ENCODE measurements around the gene ISCA1.
A peak's percentile ranks its signal among the peaks of the same experiment; 100 is the strongest.
"Not testable (repeated sequence)": the region's sequence is repeated elsewhere in the genome, so short reads cannot be mapped to it uniquely, and the experiment has no call there.

Gene ISCA1

GRCh38 chr9:86303316-86303975 is 21.1 kb upstream of the ISCA1 start:
- H3K4me3 Mint-ChIP-seq: no peak overlapping the region
- no peaks in the 10 kb centered on the region for H3K9me3 Mint-ChIP-seq
- peaks cover 6% of the 10 kb centered on the region for H3K4me1 Mint-ChIP-seq
- DNase-seq (ENCODE audit: low spot score in 2 of 2) (no peak), ATAC-seq (ENCODE audit: low read depth) (no peak)
- H3K27ac Mint-ChIP-seq: peak overlapping the region; percentile 62
- H3K27me3 Mint-ChIP-seq: no peaks in the 10 kb centered on the region
- H3K36me3 Mint-ChIP-seq: peaks cover 39% of the 10 kb centered on the region

GRCh38 chr9:86301686-86302085 is 19.3 kb upstream of the ISCA1 start:
- peaks cover 6% of the 10 kb centered on the region for H3K4me1 Mint-ChIP-seq
- H3K4me3 Mint-ChIP-seq: no peak overlapping the region
- H3K27ac Mint-ChIP-seq: peak overlapping the region; percentile 68
- H3K27me3 Mint-ChIP-seq: no peaks in the 10 kb centered on the region
- no peak for DNase-seq (ENCODE audit: low spot score in 2 of 2)
- H3K9me3 Mint-ChIP-seq: no peaks in the 10 kb centered on the region
- H3K36me3 Mint-ChIP-seq: peaks cover 42% of the 10 kb centered on the region
- no peak for ATAC-seq (ENCODE audit: low read depth)

GRCh38 chr9:86300701-86301100 is 18.4 kb upstream of the ISCA1 start:
- H3K4me1 Mint-ChIP-seq: peaks cover 6% of the 10 kb centered on the region
- no peaks in the 10 kb centered on the region for H3K9me3 Mint-ChIP-seq
- H3K4me3 Mint-ChIP-seq: no peak overlapping the region
- H3K36me3 Mint-ChIP-seq: peaks cover 38% of the 10 kb centered on the region
- no peaks in the 10 kb centered on the region for H3K27me3 Mint-ChIP-seq
- ATAC-seq (ENCODE audit: low read depth) (no peak), DNase-seq (ENCODE audit: low spot score in 2 of 2) (no peak)
- peak overlapping the region; percentile 68 for H3K27ac Mint-ChIP-seq

- Mint-ChIP-seq H3K27me3 (no peaks in the 10 kb centered on the region), H3K27ac (peak overlapping the region; percentile 11), H3K36me3 (peaks cover 34% of the 10 kb centered on the region), H3K4me1 (peaks cover 6% of the 10 kb centered on the region), H3K9me3 (no peaks in the 10 kb centered on the region), H3K4me3 (no peak overlapping the region)
- no peak for DNase-seq (ENCODE audit: low spot score in 2 of 2)
- ATAC-seq (ENCODE audit: low read depth): no peak
Observed at GRCh38 chr9:86298873-86299272, 16.5 kb upstream of the ISCA1 start.

GRCh38 chr9:86290341-86290740 is 8.0 kb upstream of the ISCA1 start:
- not testable (repeated sequence) for H3K9me3 Mint-ChIP-seq; H3K4me3 Mint-ChIP-seq; H3K27ac Mint-ChIP-seq; ATAC-seq (ENCODE audit: low read depth); DNase-seq (ENCODE audit: low spot score in 2 of 2); H3K4me1 Mint-ChIP-seq; H3K36me3 Mint-ChIP-seq; H3K27me3 Mint-ChIP-seq

GRCh38 chr9:86288499-86289198 is 6.3 kb upstream of the ISCA1 start:
- H3K36me3 Mint-ChIP-seq: no peaks in the 10 kb centered on the region

GRCh38 chr9:86287013-86287412 is 4.7 kb upstream of the ISCA1 start:
- DNase-seq (ENCODE audit: low spot score in 2 of 2): no peak
- no peaks in the 10 kb centered on the region for H3K36me3 Mint-ChIP-seq
- H3K4me1 Mint-ChIP-seq: peaks cover 8% of the 10 kb centered on the region
- ATAC-seq (ENCODE audit: low read depth): no peak
- H3K27ac Mint-ChIP-seq: peak overlapping the region; percentile 73
- no peak overlapping the region for H3K4me3 Mint-ChIP-seq
- H3K9me3 Mint-ChIP-seq: no peaks in the 10 kb centered on the region
- H3K27me3 Mint-ChIP-seq: no peaks in the 10 kb centered on the region

More at GRCh38 chr9:86288499-86289198, 6.3 kb upstream of the ISCA1 start:
- Mint-ChIP-seq H3K27me3 (no peaks in the 10 kb centered on the region), H3K4me1 (peaks cover 2% of the 10 kb centered on the region), H3K9me3 (no peaks in the 10 kb centered on the region), H3K27ac (peak overlapping the region; percentile 61), H3K4me3 (no peak overlapping the region)
- ATAC-seq (ENCODE audit: low read depth): no peak
- DNase-seq (ENCODE audit: low spot score in 2 of 2): no peak

- Mint-ChIP-seq H3K9me3 (no peaks in the 10 kb centered on the region), H3K4me1 (peaks cover 10% of the 10 kb centered on the region), H3K27ac (peak overlapping the region; percentile 73), H3K27me3 (no peaks in the 10 kb centered on the region), H3K36me3 (no peaks in the 10 kb centered on the region), H3K4me3 (no peak overlapping the region)
- ATAC-seq (ENCODE audit: low read depth): no peak
- DNase-seq (ENCODE audit: low spot score in 2 of 2): no peak
Observed at GRCh38 chr9:86286278-86286677, 3.9 kb upstream of the ISCA1 start.

GRCh38 chr9:86285261-86285660 is 2.9 kb upstream of the ISCA1 start:
- Mint-ChIP-seq H3K36me3 (no peaks in the 10 kb centered on the region), H3K4me1 (peaks cover 13% of the 10 kb centered on the region), H3K27ac (peak overlapping the region; percentile 73), H3K4me3 (no peak overlapping the region), H3K27me3 (no peaks in the 10 kb centered on the region), H3K9me3 (no peaks in the 10 kb centered on the region)
- ATAC-seq (ENCODE audit: low read depth) (no peak), DNase-seq (ENCODE audit: low spot score in 2 of 2) (no peak)

- no peak for DNase-seq (ENCODE audit: low spot score in 2 of 2)
- Mint-ChIP-seq H3K9me3 (no peaks in the 10 kb centered on the region), H3K27me3 (no peaks in the 10 kb centered on the region), H3K27ac (peak overlapping the region; percentile 97), H3K36me3 (peaks cover 4% of the 10 kb centered on the region), H3K4me3 (peak overlapping the region; percentile 94), H3K4me1 (peaks cover 26% of the 10 kb centered on the region)
- ATAC-seq (ENCODE audit: low read depth): no peak
Observed at GRCh38 chr9:86282979-86283535, 719 bp upstream of the ISCA1 start.

- Mint-ChIP-seq H3K27ac (peak overlapping the region; percentile 97), H3K4me1 (peaks cover 26% of the 10 kb centered on the region), H3K4me3 (peak overlapping the region; percentile 94), H3K27me3 (no peaks in the 10 kb centered on the region), H3K36me3 (peaks cover 4% of the 10 kb centered on the region), H3K9me3 (no peaks in the 10 kb centered on the region)
- ATAC-seq (ENCODE audit: low read depth) (no peak), DNase-seq (ENCODE audit: low spot score in 2 of 2) (peak in 1 of 2 donors; percentile 77)
Observed at GRCh38 chr9:86281593-86282076, 703 bp downstream of the ISCA1 start.

GRCh38 chr9:86280580-86280979 is 1.8 kb downstream of the ISCA1 start:
- DNase-seq (ENCODE audit: low spot score in 2 of 2) (no peak), ATAC-seq (ENCODE audit: low read depth) (no peak)
- peaks cover 26% of the 10 kb centered on the region for H3K4me1 Mint-ChIP-seq
- no peaks in the 10 kb centered on the region for H3K27me3 Mint-ChIP-seq
- peak overlapping the region; percentile 29 for H3K4me3 Mint-ChIP-seq
- no peaks in the 10 kb centered on the region for H3K9me3 Mint-ChIP-seq
- peaks cover 4% of the 10 kb centered on the region for H3K36me3 Mint-ChIP-seq
- no peak overlapping the region for H3K27ac Mint-ChIP-seq

GRCh38 chr9:86279839-86280238 is 2.5 kb downstream of the ISCA1 start:
- H3K4me1 Mint-ChIP-seq: peaks cover 26% of the 10 kb centered on the region
- no peak for DNase-seq (ENCODE audit: low spot score in 2 of 2)
- ATAC-seq (ENCODE audit: low read depth): no peak
- H3K27ac Mint-ChIP-seq: no peak overlapping the region
- no peaks in the 10 kb centered on the region for H3K9me3 Mint-ChIP-seq
- H3K27me3 Mint-ChIP-seq: no peaks in the 10 kb centered on the region
- peak overlapping the region; percentile 41 for H3K4me3 Mint-ChIP-seq
- peaks cover 5% of the 10 kb centered on the region for H3K36me3 Mint-ChIP-seq

- H3K27ac Mint-ChIP-seq: no peak overlapping the region
- H3K36me3 Mint-ChIP-seq: peaks cover 15% of the 10 kb centered on the region
- DNase-seq (ENCODE audit: low spot score in 2 of 2): no peak
- no peaks in the 10 kb centered on the region for H3K9me3 Mint-ChIP-seq
- H3K4me1 Mint-ChIP-seq: peaks cover 21% of the 10 kb centered on the region
- H3K27me3 Mint-ChIP-seq: no peaks in the 10 kb centered on the region
- H3K4me3 Mint-ChIP-seq: no peak overlapping the region
- ATAC-seq (ENCODE audit: low read depth): no peak
Observed at GRCh38 chr9:86277072-86277471, 5.3 kb downstream of the ISCA1 start.

Measured in memory B cell (primary cell).